ENCODE data around the gene PAQR8.
A peak's percentile ranks its signal among the peaks of the same experiment; 100 is the strongest.

The PAQR8 gene

GRCh38 chr6:52361945-52362442, at the start of gene PAQR8:
PAQR8 (plus strand) TSS chr6:52362151; CDS start chr6:52403214, 41,063 bp downstream.
- peak; percentile 79 for DNase-seq

- no peak for DNase-seq
Measured at GRCh38 chr6:52312461-52312860, 49.5 kb upstream of the PAQR8 start.

GRCh38 chr6:52314752-52315151, 47.2 kb upstream of the PAQR8 start:
- DNase-seq: no peak

DNA sequence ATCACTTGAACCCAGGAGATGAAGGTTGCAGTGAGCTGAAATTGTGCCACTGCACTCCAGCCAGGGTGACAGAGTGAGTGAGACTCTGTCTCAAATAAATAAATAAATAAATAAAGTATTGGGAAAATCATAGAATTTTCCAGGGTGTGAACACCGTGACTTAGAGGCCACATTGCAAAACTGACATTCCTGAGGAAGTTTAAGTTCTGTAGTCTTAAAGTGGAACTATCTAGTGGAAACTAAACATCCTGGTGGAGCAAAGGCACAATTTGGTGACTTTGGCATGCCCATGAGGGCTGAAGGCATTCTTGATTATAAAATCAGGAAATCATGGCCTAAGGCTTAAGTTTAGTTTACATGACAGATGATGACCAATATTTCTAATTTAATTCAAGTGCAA, 44.7 kb upstream of the PAQR8 start:
- DNase-seq: no peak

DNA sequence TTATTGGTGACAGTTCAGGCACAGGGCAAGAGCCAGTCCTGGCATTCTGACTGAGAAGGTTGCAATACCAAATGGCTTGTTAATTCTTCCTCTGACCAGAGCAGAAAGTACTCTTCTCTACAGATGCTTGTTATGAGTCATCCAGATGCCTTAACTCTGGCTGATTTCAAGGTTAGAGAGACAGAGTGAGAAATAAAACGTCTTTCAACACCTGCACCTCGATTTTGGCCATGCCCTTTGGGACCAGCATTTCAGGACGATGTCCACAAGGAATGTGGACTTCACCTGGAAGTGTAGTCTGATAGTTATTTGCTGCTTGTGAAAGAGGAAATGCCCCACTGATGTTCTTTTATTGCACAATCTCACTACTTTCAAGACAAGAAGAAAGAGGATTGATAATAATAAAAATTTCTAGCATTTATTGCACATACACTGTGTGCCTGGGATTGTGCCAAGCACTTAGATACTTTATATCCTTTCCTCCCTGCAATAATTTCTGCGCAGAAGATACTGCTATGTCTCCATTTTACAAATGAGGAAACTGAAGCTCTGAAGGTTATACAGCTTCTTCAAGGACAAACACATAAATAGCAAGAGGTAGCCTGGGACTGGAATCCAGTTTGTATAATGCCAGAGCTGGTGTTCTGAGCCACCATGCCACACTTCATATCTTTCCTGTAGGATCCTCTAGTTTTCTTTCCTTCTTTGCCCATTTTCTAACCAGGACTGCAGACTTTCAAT, 43.9 kb upstream of the PAQR8 start:
- no peak for DNase-seq

DNA sequence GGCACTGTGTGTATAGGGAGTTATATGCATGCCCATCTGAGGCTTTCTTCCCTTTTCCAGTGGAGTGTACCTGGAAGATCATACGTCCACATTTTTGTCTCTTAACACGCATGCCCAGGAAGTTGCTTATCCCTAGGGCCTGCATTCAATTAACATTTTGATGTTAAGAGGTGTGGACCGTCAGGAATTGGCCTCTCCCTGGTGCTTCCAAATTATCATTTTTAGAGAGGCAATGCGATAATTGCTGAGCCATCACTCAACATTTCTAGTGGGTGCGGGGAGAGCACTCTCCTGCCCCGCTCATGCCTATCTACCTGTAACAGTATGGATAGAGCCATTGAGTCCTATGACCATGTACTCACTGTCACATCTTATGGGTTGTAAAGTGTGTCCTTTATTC, 37.8 kb upstream of the PAQR8 start:
- no peak for DNase-seq

DNA sequence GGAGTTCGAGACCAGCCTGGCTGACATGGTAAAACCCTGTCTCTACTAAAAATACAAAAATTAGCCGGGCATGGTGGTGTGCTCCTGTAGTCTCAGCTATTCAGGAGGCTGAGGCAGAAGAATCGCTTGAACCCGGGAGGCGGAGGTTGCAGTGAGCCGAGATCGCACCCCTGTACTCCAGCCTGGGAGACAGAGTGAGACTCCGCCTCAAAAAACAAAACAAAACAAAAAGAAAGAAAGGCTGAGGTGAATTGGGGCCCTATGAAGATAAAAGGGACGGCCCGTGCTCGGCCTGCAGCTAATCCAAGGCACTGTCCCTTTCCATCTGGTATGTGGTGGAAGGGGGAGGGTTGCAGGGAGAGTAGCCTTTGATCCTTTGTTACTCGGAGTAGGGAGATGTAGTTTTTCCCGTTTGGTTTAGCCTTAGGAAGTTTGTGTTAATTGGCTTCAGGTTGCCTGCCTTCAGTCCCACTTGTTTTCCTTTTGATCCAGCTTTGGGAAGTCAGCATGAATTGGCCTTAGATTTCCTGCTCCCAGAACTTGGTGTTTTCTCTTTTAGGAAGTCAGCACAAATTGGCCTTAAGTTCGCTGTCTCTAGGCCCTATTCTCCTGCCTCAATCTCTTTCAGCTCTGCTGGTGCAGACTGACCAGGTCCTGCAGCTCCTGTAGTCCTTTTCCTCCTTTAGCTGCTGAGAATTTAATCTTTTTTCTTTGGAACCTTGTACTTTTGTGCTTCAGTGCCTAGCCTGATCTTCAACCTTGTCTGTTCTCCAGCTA, 36.1 kb upstream of the PAQR8 start:
- DNase-seq: no peak

DNA sequence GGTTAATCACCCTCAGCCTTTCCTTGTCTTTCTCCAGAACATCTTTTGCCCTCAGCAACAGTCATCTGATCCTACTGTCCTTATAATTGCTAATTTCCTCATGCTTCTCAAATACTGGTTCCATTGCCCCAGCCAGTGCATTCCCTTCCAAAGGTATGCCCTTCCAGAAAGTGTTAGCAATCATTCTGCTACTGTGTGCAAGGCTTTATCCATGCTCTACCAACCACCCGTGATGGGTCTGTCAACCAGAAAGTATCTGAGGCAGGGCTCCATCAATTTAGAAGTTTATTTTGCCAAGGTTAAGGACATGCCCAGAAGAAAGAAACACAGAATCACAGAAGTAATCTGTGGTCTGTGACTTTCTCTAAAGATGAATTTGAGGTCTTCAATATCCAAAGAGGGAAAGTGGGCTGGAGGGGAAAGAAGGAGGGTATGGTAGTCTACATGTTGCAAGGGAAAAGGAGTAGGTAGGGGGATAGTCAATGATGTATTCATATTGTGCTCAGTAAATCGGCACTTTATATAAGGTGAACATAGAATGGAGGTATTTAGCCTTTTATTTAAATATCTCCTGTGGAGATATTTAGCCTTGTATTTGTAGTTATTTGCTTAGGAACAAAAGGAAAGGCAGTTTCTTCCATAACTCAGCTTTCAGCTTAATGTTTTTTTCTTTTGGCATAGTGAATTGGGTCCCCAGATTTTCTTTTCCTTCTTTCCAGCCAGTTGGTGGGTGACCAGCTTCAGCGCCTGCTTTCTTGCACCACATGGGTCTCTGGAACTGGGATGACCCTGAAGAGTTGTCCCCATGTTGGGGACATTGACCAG, 35.2 kb upstream of the PAQR8 start:
- no peak for DNase-seq

DNA sequence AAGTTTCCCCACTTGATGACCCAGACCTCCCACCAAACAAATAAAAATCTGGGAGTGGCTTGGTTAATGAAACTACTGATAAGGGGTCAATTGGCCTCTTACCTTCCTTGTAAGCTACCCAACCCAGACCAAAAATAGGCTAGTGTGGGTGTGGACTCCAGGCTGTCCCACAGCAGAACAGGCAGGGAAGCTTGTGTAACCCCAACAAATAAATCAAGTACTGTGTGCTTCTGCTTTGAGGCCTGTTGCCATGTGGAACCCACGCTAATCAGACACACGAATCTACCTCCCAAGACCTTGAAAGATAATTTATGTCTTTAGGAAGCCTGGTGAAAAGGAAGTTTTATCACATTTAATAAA, 33.7 kb upstream of the PAQR8 start:
- no peak for DNase-seq

GRCh38 chr6:52328729-52329128, 33.2 kb upstream of the PAQR8 start:
- no peak for DNase-seq

- DNase-seq: no peak
Measured at GRCh38 chr6:52330470-52330869, 31.5 kb upstream of the PAQR8 start.

DNA sequence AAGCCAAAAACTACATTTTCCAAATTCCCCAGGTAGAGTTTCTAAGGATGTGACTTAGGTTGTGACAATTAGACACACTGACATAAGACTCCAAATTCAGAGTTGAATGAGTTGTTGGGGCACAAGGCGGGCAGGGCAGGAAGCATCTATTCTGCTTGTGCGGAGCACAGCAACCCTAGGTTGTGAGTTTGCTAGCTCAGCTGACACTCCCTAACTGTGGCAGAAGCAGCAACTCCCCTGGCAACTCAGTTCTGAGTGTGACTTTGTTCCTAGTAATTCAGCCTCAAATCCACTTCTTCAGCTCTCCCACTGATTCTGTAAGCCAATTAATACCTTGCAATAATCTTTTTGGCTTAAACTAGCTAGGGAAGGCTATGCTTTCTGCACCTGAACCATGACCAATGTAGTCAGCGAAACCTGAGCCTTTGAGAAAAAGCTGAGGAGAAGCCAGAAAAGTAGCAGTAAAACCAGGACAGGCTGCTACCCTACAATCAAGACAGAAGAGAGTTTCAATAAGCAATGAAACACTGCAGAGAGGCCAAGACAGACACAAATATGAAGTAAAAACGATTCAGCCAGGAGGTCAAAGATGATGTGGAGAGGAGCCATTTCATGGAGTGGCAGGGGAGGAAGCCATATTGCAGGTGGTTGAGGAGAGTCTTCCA, 30.0 kb upstream of the PAQR8 start:
- no peak for DNase-seq

GRCh38 chr6:52333840-52334200, 28.1 kb upstream of the PAQR8 start:
- DNase-seq: no peak

- no peak for DNase-seq
Measured at GRCh38 chr6:52335576-52335975, 26.4 kb upstream of the PAQR8 start.

DNA sequence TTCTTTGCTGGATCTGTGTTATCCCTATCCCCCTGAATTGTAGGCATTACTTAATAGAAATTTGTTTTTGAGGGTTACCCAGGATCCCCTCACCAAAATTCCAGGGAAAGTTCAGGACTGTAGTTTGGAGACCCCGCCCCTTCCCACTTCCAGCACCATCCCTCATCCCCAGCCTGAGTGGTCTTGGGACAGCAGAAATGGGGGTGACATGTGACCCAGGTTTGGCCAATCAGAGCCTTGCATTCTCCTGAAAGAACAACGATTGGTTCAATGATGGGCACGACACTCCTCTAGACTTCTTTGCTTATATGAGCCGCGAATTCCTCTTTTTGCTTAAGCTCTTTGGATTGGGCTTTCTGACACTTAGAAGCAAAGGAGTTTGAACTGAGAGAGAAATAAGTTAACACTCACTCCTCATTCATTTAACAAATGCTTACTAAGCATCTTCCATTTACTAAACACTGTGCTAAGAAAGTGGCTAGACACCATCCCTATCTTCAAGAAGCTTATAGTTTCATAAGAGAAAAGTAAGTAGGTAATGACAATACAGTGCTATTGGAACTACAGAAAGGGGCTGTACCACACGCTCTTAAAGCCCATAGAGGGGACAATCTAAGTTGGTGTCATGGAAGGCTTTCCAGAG, 24.9 kb upstream of the PAQR8 start:
- DNase-seq: no peak

DNA sequence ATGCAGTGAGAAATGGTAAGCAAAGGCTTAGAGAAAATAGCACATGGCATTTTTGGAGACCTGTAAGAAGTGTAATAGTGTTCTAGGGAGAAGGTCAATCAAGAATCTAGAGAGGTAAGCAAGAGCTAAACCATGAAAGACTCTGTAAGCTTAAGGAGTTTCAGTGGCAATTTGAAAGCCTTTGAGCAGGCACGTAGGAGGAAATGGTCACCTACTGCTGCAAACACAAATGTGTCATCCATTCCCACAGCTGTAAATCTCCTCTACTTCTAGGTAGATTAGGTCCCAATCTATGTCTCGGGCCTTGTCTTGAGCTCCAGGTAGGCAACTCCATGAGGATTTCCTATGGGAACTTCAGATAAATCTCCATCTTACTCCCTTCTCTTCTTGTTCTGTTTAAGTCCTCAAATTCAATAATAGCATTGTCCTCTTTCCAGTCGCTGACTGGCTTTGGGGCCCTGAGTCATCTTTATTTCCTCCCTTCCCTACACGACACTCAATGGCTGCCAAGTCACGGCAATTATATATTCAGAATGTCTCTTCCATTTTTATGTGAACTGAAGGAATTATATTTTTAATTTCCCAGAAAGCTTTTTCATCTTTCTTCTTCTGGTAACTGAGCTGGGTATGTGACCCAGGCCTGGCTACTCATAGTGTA, 24.2 kb upstream of the PAQR8 start:
- no peak for DNase-seq

DNA sequence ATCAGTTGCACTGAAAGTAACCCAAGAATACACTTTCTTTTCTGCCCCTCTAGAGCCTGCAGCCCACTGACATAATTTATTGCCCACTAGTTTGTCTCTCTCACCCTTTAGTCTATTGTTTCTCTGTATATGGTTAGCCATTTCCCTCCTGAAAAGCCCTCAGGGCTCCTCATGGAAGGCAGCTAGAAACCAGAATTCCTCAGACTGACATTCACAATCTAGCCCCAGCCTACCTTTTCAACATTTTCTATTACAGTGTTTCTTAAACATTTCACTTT, 21.4 kb upstream of the PAQR8 start:
- no peak for DNase-seq

- DNase-seq: no peak
Measured at GRCh38 chr6:52341561-52342260, 20.2 kb upstream of the PAQR8 start.

GRCh38 chr6:52345311-52345710, 16.6 kb upstream of the PAQR8 start:
- DNase-seq: no peak

DNA sequence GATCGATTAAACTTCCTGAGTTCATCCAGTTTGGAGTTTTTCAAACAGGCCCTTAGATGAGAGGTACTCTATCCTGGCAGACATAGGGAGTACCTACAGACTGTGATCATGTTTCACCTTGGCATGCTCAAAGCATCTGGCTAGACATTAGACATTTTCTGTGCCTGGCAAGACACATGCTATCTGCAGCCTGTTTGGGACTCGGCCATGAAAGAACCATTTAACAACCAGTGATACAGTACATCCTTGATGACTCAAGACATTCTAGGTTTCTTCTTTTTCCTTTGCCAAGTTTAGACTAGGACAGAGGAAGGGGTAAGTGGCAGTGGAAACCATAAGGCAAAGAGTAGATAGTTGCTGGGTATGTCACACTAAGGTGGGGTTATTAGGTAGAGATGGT, 15.4 kb upstream of the PAQR8 start:
- DNase-seq: no peak

DNA sequence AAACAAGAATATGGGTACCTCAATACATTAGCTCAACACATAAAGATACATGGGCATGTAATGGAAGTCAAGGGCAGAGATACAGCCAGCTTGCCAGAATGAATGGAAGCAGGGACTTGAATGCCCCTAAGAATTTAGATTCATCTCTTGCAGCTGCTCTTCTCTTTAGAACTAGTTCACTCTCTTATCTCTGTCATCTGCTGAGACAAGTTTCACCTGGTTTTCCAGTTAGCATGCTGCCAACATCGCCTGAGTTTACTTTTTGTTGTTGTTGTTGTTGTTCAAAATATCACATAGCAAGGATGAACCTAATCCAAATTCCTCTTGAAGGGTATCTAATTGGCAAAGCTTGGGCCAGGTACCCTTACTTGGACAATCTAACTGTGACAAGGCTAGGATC, 14.1 kb upstream of the PAQR8 start:
- DNase-seq: no peak

GRCh38 chr6:52351879-52352238, 10.1 kb upstream of the PAQR8 start:
- DNase-seq: no peak

Measured in CD4-positive, alpha-beta T cell treated with Interferon gamma for 1 hour (primary cell).